ENCODE results near the gene CCL13. TPM values are rescaled to one million over a fixed set of nuclear protein-coding genes. Genes with fewer than 3 reads are reported as not detected.

Gene CCL13
- total and polyA plus RNA-seq, 2 of the 8 experiments (the other 6 are each of a cell fraction or from before 2014, with no cell fraction given) = not detected

DNA sequence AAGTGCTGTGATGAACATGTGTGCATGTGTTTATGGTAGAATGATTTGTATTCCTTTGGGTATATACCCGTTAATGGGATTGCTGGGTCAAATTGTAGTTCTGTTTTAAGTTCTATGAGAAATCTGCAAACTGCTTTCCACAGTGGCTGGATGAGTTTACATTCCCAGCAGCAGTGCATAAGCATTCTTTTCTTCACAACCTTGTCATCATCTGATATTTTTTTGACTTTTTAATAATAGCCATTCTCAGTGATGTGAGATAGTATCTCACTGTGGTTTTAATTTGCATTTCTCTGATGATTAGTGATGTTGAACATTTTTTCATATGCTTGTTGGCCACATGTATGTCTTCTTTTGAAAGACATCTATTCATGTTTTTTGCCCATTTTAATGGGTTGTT is 18.6 kb upstream of the CCL13 start:
- Histone ChIP-seq H4K91ac (replicated peaks; ENCODE audit: insufficient read length, low read length) (no peak overlapping the region), H2BK20ac (ENCODE audit: low read length) (no peak overlapping the region), H3K4me3 (ENCODE audit: extremely low read depth in 1 of 4, insufficient read depth in 2 of 4, low read depth in 3 of 4, low read length in 4 of 4) (no peak overlapping the region), H3K36me3 (ENCODE audit: control insufficient read depth in 2 of 4, insufficient read depth in 4 of 4, low read length in 3 of 4) (no peaks in the 10 kb centered on the region), H3K9ac (replicated peaks in 1 of 4; ENCODE audit: extremely low read depth in 1 of 4, low read depth in 3 of 4, low read length in 3 of 4) (no peak overlapping the region), H2AFZ (ENCODE audit: low read length) (no peak overlapping the region), H3K23me2 (ENCODE audit: low read depth, low read length) (no peaks in the 10 kb centered on the region), H3K9me3 (ENCODE audit: insufficient read depth in 2 of 2, low read depth in 1 of 2, low read length in 1 of 2) (no peaks in the 10 kb centered on the region), H2BK120ac (replicated peaks; ENCODE audit: low read depth, low read length) (no peak overlapping the region), H3K79me2 (ENCODE audit: control insufficient read depth in 1 of 2, insufficient read depth in 2 of 2, low read length in 2 of 2) (no peaks in the 10 kb centered on the region), H3K4ac (replicated peaks; ENCODE audit: insufficient read length, low read depth, low read length) (no peak overlapping the region), H4K8ac (ENCODE audit: extremely low read depth, insufficient read depth, low read length) (no peak overlapping the region), H3K56ac (replicated peaks; ENCODE audit: insufficient read length, low read depth, low read length) (no peak overlapping the region), H4K5ac (ENCODE audit: insufficient read length, low read depth, low read length) (no peak overlapping the region), H3K4me2 (ENCODE audit: insufficient read depth in 1 of 2, low read depth in 2 of 2, low read length in 2 of 2) (no peak overlapping the region), H3K79me1 (ENCODE audit: low read depth, low read length) (no peaks in the 10 kb centered on the region), H3K23ac (ENCODE audit: insufficient read length) (no peak overlapping the region), H3K27ac (ENCODE audit: low read depth, low read length) (no peak overlapping the region), H3K18ac (ENCODE audit: extremely low read depth, low read length) (no peak overlapping the region), H2BK12ac (ENCODE audit: low read depth, low read length) (no peak overlapping the region), H2BK5ac (ENCODE audit: low read depth, low read length) (no peak overlapping the region), H3K4me1 (replicated peaks in 1 of 4; ENCODE audit: control insufficient read depth in 3 of 4, insufficient read depth in 4 of 4, low read length in 3 of 4) (no peaks in the 10 kb centered on the region), H4K20me1 (replicated peaks in 1 of 2; ENCODE audit: control insufficient read depth in 1 of 2, insufficient read depth in 2 of 2, low read length in 2 of 2) (no peaks in the 10 kb centered on the region), H2BK15ac (ENCODE audit: low read length) (no peak overlapping the region), H3K14ac (ENCODE audit: insufficient read length) (no peak overlapping the region), H2AK5ac (ENCODE audit: low read depth, low read length) (no peak overlapping the region), H3K27me3 (replicated peaks in 1 of 4; ENCODE audit: control insufficient read depth in 3 of 4, extremely low read depth in 1 of 4, insufficient read depth in 3 of 4, low read length in 3 of 4) (no peaks in the 10 kb centered on the region)
- no peak for FAIRE-seq
- CTCF ChIA-PET (ENCODE audit: partially characterized antibody) = interaction anchor here (1.2 kb wide), 1 partner anchor 24 kb away, joined by 5 read pairs; no protein-coding TSS in a partner anchor
- DNase-seq (ENCODE audit: low read depth in 1 of 2, low spot score in 2 of 2) = no peak
- TF ChIP-seq KDM5A (IDR thresholded peaks at IDR 0.05; ENCODE audit: low read length) = no peak
- TF ChIP-seq RNF2 (IDR thresholded peaks at IDR 0.05; ENCODE audit: borderline replicate concordance, low read depth, low read length, missing control alignments, poor library complexity, severe bottlenecking) = no peak
- no peak for TF ChIP-seq HDAC2 (IDR thresholded peaks at IDR 0.05; ENCODE audit: borderline replicate concordance in 1 of 2, low read depth in 2 of 2, low read length in 2 of 2)
- TF ChIP-seq RBBP5 (IDR thresholded peaks at IDR 0.05; ENCODE audit: borderline replicate concordance, low read depth, low read length) = no peak
- POLR2A ChIA-PET (ENCODE audit: partially characterized antibody) = no interaction called here
- 93% methylated on average over 1 of the region's 1 CpG; no CpG with 5 or more reads in 1 of the 2 experiments for WGBS, 2 experiments (ENCODE audit: extremely low coverage in 1 of 2, insufficient coverage in 1 of 2, insufficient read length in 1 of 2, insufficient replicate concordance in 2 of 2, low coverage in 1 of 2, low lambda C conversion rate in 2 of 2, missing lambda C conversion rate in 1 of 2)
